NCI-H1436 treated with DMSO at 0.1 percent for 48 hours (cell line): ENCODE measurements around the gene SLC13A4.
"Not testable (repeated sequence)": the region's sequence is repeated elsewhere in the genome, so short reads cannot be mapped to it uniquely, and the experiment has no call there.

Experiments
- DNase-seq: peaks from one replicate; lab custom pipeline; 2025; lab: John Stamatoyannopoulos, UW

Gene SLC13A4

GRCh38 chr7:135662123-135662372, 65.9 kb downstream of the SLC13A4 start:
- no peak for DNase-seq

GRCh38 chr7:135661311-135662122, 66.5 kb downstream of the SLC13A4 start:
- no peak for DNase-seq

- DNase-seq: no peak
These were observed 68.7 kb downstream of the SLC13A4 start for GRCh38 chr7:135659159-135659846.

- no peak for DNase-seq
These were observed 69.4 kb downstream of the SLC13A4 start for GRCh38 chr7:135658564-135658963.

GRCh38 chr7:135653340-135654080, 74.5 kb downstream of the SLC13A4 start:
- no peak for DNase-seq

GRCh38 chr7:135650831-135651573, 77.0 kb downstream of the SLC13A4 start:
- no peak for DNase-seq

- DNase-seq: no peak
These were observed 79.8 kb downstream of the SLC13A4 start for GRCh38 chr7:135648235-135648634.

GRCh38 chr7:135647755-135648154, 80.2 kb downstream of the SLC13A4 start:
- no peak for DNase-seq

GRCh38 chr7:135645296-135645904, 82.6 kb downstream of the SLC13A4 start:
- no peak for DNase-seq

GRCh38 chr7:135644729-135645128, 83.3 kb downstream of the SLC13A4 start:
- no peak for DNase-seq

- no peak for DNase-seq
These were observed 83.8 kb downstream of the SLC13A4 start for GRCh38 chr7:135644154-135644553.

- DNase-seq: not testable (repeated sequence)
These were observed 88.3 kb downstream of the SLC13A4 start for GRCh38 chr7:135639690-135640089.

- no peak for DNase-seq
These were observed 93.7 kb downstream of the SLC13A4 start for GRCh38 chr7:135634191-135634878.
